Endothelial cell of umbilical vein (primary cell): ENCODE results near the gene NACA2.

Experiments
- EZH2 ChIP-seq: IDR thresholded peaks from 2 replicates; pipeline ENCODE4 v1.6.1; 2012; ENCODE audit warnings: borderline replicate concordance, low read depth, mild to moderate bottlenecking, moderate library complexity, low read length, inconsistent platforms; ENCODE audit not compliant: severe bottlenecking
- FOS ChIP-seq: IDR thresholded peaks from 2 replicates; pipeline ENCODE4 v1.6.1; 2011; ENCODE audit warnings: mild to moderate bottlenecking, low read length, moderate library complexity, borderline replicate concordance; ENCODE audit not compliant: insufficient read depth
- GATA2 ChIP-seq: IDR thresholded peaks from 2 replicates; pipeline ENCODE4 v1.7.0; 2011; ENCODE audit warnings: low read depth, mild to moderate bottlenecking, moderate library complexity, mixed read lengths, low read length; ENCODE audit not compliant: insufficient read length, insufficient read depth
- JUN ChIP-seq: IDR thresholded peaks from 2 replicates; pipeline ENCODE4 v1.6.1; 2011; ENCODE audit warnings: borderline replicate concordance, low read depth; ENCODE audit not compliant: insufficient read length, insufficient read depth
- MAX ChIP-seq: IDR thresholded peaks from 2 replicates; pipeline ENCODE4 v1.6.1; 2011; ENCODE audit not compliant: insufficient read depth, insufficient read length
- MYC ChIP-seq: IDR thresholded peaks from one replicate; pipeline ENCODE4 v1.6.1; 2011; ENCODE audit warnings: mild to moderate bottlenecking, low read depth, low read length
- POLR2A ChIP-seq: IDR thresholded peaks from 2 replicates; pipeline ENCODE4 v1.6.1; 2012; ENCODE audit warnings: low read depth, mild to moderate bottlenecking, control low read depth, low read length
- POLR2AphosphoS5 ChIP-seq: IDR thresholded peaks from 2 replicates; pipeline ENCODE4 v1.6.1; 2012; ENCODE audit warnings: low read depth, mild to moderate bottlenecking, control low read depth, low read length, moderate library complexity; ENCODE audit not compliant: insufficient read depth
- TF ChIP-seq, protein P1 (sequence below), 2 donors: IDR thresholded peaks; 1 replicate in 1 of 2; 2 replicates in 1 of 2; pipeline ENCODE4 v1.5.1; 2011; ENCODE audit warnings: low read length in 2 of 2, mild to moderate bottlenecking in 2 of 2, moderate library complexity in 2 of 2, control low read depth in 1 of 2, inconsistent platforms in 1 of 2, low read depth in 1 of 2; ENCODE audit not compliant: insufficient read depth in 1 of 2; ENCODE audit errors: extremely low read depth in 1 of 2

DNA sequence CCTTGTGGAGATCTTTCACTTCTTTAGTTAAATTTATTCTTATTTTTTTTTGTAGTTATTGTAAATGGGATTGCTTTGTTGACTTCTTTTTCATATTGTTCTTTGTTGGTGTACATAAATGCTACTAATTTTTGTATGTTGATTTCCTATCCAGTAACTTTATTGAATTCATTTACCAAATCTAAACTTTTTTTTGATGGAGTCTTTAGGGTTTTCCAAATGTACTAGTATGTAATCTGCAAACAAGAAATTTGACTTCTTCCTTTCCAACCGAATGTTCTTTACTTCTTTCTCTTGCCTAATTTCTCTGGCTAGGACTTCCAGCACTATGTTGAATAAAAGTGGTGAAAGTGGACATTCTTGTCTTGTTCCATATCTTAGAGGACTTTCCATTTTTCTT lies 41.8 kb upstream of the NACA2 start:
- TF ChIP-seq, protein P1, sequence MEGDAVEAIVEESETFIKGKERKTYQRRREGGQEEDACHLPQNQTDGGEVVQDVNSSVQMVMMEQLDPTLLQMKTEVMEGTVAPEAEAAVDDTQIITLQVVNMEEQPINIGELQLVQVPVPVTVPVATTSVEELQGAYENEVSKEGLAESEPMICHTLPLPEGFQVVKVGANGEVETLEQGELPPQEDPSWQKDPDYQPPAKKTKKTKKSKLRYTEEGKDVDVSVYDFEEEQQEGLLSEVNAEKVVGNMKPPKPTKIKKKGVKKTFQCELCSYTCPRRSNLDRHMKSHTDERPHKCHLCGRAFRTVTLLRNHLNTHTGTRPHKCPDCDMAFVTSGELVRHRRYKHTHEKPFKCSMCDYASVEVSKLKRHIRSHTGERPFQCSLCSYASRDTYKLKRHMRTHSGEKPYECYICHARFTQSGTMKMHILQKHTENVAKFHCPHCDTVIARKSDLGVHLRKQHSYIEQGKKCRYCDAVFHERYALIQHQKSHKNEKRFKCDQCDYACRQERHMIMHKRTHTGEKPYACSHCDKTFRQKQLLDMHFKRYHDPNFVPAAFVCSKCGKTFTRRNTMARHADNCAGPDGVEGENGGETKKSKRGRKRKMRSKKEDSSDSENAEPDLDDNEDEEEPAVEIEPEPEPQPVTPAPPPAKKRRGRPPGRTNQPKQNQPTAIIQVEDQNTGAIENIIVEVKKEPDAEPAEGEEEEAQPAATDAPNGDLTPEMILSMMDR (IDR thresholded peaks at IDR 0.05; ENCODE audit: extremely low read depth in 1 of 2, insufficient read depth in 1 of 2, low read depth in 1 of 2, low read length in 2 of 2) = no peak
- TF ChIP-seq POLR2A = no peak
- TF ChIP-seq EZH2 = no peak
- TF ChIP-seq MAX = no peak
- TF ChIP-seq MYC = no peak
- TF ChIP-seq POLR2AphosphoS5 = no peak
- TF ChIP-seq JUN = no peak
- TF ChIP-seq GATA2 = no peak
- TF ChIP-seq FOS = no peak
